Measurements from ENCODE around the gene FSTL3.
"Not testable (repeated sequence)": the region's sequence is repeated elsewhere in the genome, so short reads cannot be mapped to it uniquely, and the experiment has no call there.

Gene FSTL3

GRCh38 chr19:695352-695949 lies 19.3 kb downstream of the FSTL3 start, which contains the start of gene PRSS57:
Gene PRSS57 (minus strand): TSS chr19:695452. CDS start chr19:695430, 22 bp downstream.
- FAIRE-seq (no peak), DNase-seq (ENCODE audit: insufficient read length, low spot score) (no peak)
- no peak for TF ChIP-seq POLR2A (IDR thresholded peaks at IDR 0.05; ENCODE audit: low read depth, low read length)

DNA sequence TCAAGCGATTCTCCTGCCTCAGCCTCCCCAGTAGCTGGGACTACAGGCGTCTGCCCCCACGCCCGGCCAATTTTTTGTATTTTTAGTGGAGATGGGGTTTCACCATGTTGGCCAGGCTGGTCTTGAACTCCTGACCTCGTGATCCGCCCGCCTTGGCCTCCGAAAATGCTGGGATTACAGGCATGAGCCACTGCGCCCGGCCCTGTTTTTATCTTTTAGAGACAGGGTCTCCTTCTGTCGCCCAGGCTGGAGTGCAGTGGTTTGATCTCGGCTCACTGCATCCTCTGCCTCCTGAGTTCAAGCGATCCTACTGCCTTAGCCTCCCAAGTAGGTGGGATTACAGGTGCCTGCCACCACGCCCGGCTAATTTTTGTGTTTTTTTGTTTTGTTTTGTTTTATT lies 22.3 kb downstream of the FSTL3 start:
- FAIRE-seq; DNase-seq (ENCODE audit: insufficient read length, low spot score): not testable (repeated sequence)

DNA sequence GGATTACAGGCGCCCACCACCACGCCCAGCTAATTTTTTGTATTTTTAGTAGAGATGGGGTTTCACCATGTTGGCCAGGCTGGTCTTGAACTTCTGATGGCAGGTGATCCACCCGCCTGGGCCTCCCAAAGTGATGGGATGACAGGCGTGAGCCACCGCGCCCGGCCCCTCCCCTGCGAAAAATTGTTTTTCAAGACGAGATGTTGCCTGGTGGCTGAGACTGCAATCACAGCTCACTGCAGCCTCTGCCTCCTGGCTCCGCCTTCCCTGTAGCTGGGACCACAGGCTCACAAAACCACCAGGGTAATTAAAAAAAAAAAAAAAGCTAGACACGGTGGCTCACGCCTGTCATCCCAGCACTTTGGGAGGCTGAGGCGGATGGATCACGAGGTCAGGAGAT lies 23.7 kb downstream of the FSTL3 start:
- not testable (repeated sequence) for FAIRE-seq; DNase-seq (ENCODE audit: insufficient read length, low spot score)

DNA sequence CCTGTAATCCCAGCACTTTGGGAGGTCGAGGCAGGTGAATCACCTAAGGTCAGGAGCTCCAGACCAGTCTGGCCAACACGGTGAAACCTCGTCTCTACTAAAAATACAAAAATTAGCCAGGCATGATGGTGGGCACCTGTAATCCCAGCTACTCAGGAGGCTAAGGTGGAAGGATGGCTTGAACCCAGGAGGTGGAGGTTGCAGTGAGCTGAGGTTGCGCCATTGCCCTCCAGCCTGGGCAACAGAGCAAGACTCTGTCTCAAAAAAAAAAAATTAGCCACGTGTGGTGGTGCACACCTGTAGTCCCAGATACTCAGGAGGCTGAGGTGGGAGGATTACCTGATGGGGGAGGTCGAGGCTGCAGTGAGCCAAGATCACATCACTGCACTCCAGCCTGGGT lies 26.7 kb downstream of the FSTL3 start:
- DNase-seq (ENCODE audit: insufficient read length, low spot score); FAIRE-seq: not testable (repeated sequence)

- TF ChIP-seq POLR2A (IDR thresholded peaks at IDR 0.05; ENCODE audit: low read depth, low read length), result no peak
- DNase-seq (ENCODE audit: insufficient read length, low spot score), result no peak
- FAIRE-seq, result no peak
Observed at GRCh38 chr19:703329-703650, 27.1 kb downstream of the FSTL3 start.

DNA sequence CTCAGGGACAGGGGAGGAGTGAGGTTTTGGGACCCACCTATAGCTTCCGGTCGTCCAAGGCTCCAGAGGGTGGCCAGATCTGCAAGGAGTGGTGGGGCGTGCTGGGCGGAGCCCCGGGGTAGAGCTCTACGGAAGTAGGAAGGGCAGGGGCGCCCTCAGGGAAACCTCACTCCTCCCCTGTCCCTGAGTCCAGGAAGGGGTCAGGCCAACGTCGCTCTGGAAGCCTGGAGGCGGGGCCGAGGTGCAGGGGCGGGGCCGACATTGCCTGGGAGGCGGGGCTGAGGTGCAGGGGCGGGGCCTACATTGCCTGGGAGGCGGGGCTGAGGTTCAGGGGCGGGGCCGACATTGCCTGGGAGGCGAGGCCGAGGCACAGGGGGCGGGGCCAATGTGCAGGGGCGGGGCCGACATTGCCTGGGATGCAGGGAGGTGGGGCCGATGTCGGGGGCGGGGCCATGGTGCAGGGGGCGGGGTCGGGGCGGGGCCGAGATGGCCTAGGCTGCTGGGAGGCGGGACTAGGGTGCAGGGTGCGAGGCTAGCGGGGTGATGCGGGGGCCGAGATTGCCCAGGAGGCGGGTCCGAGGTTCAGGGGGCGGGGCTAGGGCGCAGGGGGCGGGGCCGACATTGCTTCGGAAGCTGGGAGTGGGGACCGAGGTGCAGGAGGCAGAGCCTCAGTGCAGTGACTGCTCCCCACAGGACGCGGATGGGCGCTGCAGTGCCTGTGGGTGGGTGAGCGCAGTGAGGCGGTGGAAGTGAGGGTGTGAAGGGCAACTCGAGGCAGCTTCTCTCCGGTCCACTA lies 27.7 kb downstream of the FSTL3 start:
- peak; percentile 88 for DNase-seq (ENCODE audit: insufficient read length, low spot score)
- FAIRE-seq, result no peak
- no peak for TF ChIP-seq POLR2A (IDR thresholded peaks at IDR 0.05; ENCODE audit: low read depth, low read length)

DNA sequence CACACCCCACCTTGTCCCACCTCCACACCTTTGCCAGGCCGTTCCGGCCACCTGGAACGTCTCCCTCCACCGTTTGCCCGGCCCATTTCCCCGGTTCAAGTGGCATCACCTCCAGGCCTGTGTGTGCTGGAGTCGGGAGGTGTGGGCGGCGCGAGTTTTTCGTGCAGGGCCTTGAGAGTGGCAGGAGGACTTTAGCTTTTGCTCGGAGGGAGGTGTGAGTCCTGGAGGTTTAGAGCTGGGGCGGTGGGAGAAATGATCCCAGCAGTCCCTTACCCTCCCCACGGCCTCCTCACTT lies 28.2 kb downstream of the FSTL3 start:
- TF ChIP-seq POLR2A (IDR thresholded peaks at IDR 0.05; ENCODE audit: low read depth, low read length), result no peak
- no peak for FAIRE-seq

GRCh38 chr19:708154-709143 lies 32.3 kb downstream of the FSTL3 start, which contains the start of gene PALM:
Gene PALM (plus strand): TSS chr19:708935. CDS start chr19:709147, 212 bp downstream.
- DNase-seq (ENCODE audit: insufficient read length, low spot score) (peak; percentile 57), FAIRE-seq (no peak)
- no peak for TF ChIP-seq POLR2A (IDR thresholded peaks at IDR 0.05; ENCODE audit: low read depth, low read length)

More for the DNA sequence above, 28.2 kb downstream of the FSTL3 start:
- no peak for DNase-seq (ENCODE audit: insufficient read length, low spot score)

- DNase-seq (ENCODE audit: insufficient read length, low spot score) (no peak), FAIRE-seq (no peak)
- TF ChIP-seq POLR2A (IDR thresholded peaks at IDR 0.05; ENCODE audit: low read depth, low read length), result no peak
Observed at GRCh38 chr19:709196-709964, 33.2 kb downstream of the FSTL3 start.

DNA sequence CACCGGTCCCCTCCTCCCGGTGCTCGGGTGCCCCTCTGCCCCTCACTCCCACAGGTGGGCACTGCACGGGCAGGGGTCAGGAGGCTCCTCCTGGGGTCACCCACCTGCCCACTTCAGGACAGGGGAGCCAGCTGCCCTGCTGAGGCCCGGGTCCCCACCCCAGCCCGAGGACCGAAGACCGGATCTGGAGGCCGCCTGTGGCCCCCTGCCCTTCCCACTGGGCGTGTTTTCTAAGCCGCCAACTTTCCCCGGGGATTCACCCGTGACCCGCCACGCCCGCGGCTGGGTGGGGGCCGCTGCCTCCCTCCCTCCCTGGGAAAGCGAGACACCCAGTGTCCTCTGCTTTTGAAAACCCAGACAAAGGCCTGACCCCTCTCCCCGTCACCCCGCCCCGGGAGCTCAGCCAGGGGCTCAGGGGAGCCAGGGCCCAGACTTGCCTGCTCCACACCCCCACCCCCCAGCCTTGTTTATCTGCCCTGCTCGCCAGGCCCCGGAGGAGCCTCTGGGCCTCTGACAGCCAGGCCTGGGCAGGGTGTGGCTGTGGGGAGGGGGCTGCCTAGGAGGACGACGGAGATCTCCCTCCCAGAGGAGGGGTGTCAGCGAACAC lies 33.9 kb downstream of the FSTL3 start:
- TF ChIP-seq POLR2A (IDR thresholded peaks at IDR 0.05; ENCODE audit: low read depth, low read length), result no peak
- DNase-seq (ENCODE audit: insufficient read length, low spot score) (no peak), FAIRE-seq (no peak)

- TF ChIP-seq POLR2A (IDR thresholded peaks at IDR 0.05; ENCODE audit: low read depth, low read length), result no peak
- DNase-seq (ENCODE audit: insufficient read length, low spot score) (no peak), FAIRE-seq (no peak)
Observed at GRCh38 chr19:710767-711166, 34.6 kb downstream of the FSTL3 start.

GRCh38 chr19:711254-711653 lies 35.1 kb downstream of the FSTL3 start:
- no peak for FAIRE-seq
- no peak for TF ChIP-seq POLR2A (IDR thresholded peaks at IDR 0.05; ENCODE audit: low read depth, low read length)
- DNase-seq (ENCODE audit: insufficient read length, low spot score), result no peak

DNA sequence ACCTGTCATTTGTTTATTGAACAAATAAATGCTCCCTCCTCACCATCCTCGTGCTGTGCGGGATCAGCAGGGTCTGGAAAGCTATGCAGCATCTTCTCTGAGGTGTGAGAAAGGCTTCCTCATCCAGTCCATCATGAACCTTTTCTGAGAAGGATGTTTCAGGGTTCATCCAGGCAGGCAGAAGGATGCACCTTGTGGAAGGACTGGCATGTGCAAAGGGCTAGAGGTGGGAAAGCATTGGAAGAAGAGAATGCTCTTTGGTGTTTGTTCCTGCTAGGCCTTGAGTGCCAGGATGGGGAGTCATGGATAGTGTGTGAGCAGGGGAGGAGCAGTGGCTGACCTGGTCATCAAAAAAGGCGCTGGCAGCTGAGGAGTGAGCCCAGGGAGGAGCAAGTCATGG lies 39.2 kb downstream of the FSTL3 start:
- DNase-seq (ENCODE audit: insufficient read length, low spot score) (no peak), FAIRE-seq (no peak)
- TF ChIP-seq POLR2A (IDR thresholded peaks at IDR 0.05; ENCODE audit: low read depth, low read length), result no peak

All from H54 (cell line).